ENCODE data around the gene MOV10L1. TPM values are rescaled to one million over a fixed set of nuclear protein-coding genes. Genes with fewer than 3 reads are reported as not detected.

The MOV10L1 gene
- total RNA-seq, 4 donors from 2014 or later = 0.23 to 0.83 (median 0.40) TPM

- Histone ChIP-seq H3K9me3 (no peaks in the 10 kb centered on the region), H3K4me3 (no peak overlapping the region), H3K4me1 (peaks cover 5 to 20% (median 7%) of the 10 kb centered on the region in 4 donors), H3K36me3 (no peaks in the 10 kb centered on the region), H3K27ac (replicated peaks in 1 of 4) (no peak overlapping the region), H3K27me3 (peaks cover 0 to 67% (median 17%) of the 10 kb centered on the region in 4 donors)
- 83% methylated on average over 41 of the region's 64 CpGs for WGBS
- intact Hi-C loops (cut with DNase I) = no loop called here
- DNase-seq (ENCODE audit: extremely low spot score) = no peak
- TF ChIP-seq POLR2AphosphoS5 (IDR thresholded peaks at IDR 0.05) (no peak), POLR2A (IDR thresholded peaks at IDR 0.05; ENCODE audit: low read depth) (no peak), CTCF (IDR thresholded peaks at IDR 0.05) (no peak), EP300 (IDR thresholded peaks at IDR 0.05) (no peak)
Observed at GRCh38 chr22:50178871-50179869, 89.4 kb downstream of the MOV10L1 start.

- peaks cover 13 to 30% (median 17%) of the 10 kb centered on the region in 4 donors for H3K4me1 ChIP-seq
- no peak overlapping the region for H3K27ac ChIP-seq (replicated peaks in 1 of 4)
- intact Hi-C loops (cut with DNase I) = loop anchor here (5.0 kb wide), 1 partner anchor 248 kb away; no protein-coding TSS in a partner anchor
- no peaks in the 10 kb centered on the region for H3K9me3 ChIP-seq
- TF ChIP-seq POLR2A (IDR thresholded peaks at IDR 0.05; ENCODE audit: low read depth) (no peak), EP300 (IDR thresholded peaks at IDR 0.05) (no peak), POLR2AphosphoS5 (IDR thresholded peaks at IDR 0.05) (no peak), CTCF (IDR thresholded peaks at IDR 0.05) (no peak)
- no peak overlapping the region for H3K4me3 ChIP-seq
- peaks cover 0 to 58% (median 17%) of the 10 kb centered on the region in 4 donors for H3K27me3 ChIP-seq
- DNase-seq (ENCODE audit: extremely low spot score) = no peak
- 77% methylated on average over 39 of the region's 39 CpGs for WGBS
- no peaks in the 10 kb centered on the region for H3K36me3 ChIP-seq
Observed at GRCh38 chr22:50179937-50180726, 90.3 kb downstream of the MOV10L1 start.

GRCh38 chr22:50180727-50181521 lies 91.1 kb downstream of the MOV10L1 start:
- Histone ChIP-seq H3K27me3 (peaks cover 0 to 51% (median 17%) of the 10 kb centered on the region in 4 donors), H3K4me1 (peaks cover 16 to 34% (median 20%) of the 10 kb centered on the region in 4 donors), H3K36me3 (no peaks in the 10 kb centered on the region), H3K4me3 (no peak overlapping the region), H3K27ac (replicated peaks in 1 of 4) (no peak overlapping the region), H3K9me3 (no peaks in the 10 kb centered on the region)
- TF ChIP-seq POLR2A (IDR thresholded peaks at IDR 0.05; ENCODE audit: low read depth) = no peak
- no peak for TF ChIP-seq POLR2AphosphoS5 (IDR thresholded peaks at IDR 0.05)
- TF ChIP-seq CTCF (IDR thresholded peaks at IDR 0.05) = no peak
- TF ChIP-seq EP300 (IDR thresholded peaks at IDR 0.05) = no peak
- DNase-seq (ENCODE audit: extremely low spot score) = no peak
- 92% methylated on average over 20 of the region's 27 CpGs for WGBS
- intact Hi-C loops (cut with DNase I) = loop anchor here (5.0 kb wide), 1 partner anchor 249 kb away; no protein-coding TSS in a partner anchor

Data from esophagus muscularis mucosa (tissue), 4 donors.